ENCODE measurements around the gene VKORC1L1. TPM values are rescaled to one million over a fixed set of nuclear protein-coding genes. Genes with fewer than 3 reads are reported as not detected.
"Not testable (repeated sequence)": the region's sequence is repeated elsewhere in the genome, so short reads cannot be mapped to it uniquely, and the experiment has no call there.

VKORC1L1 gene
- total RNA-seq, 1 donor from 2014 or later = 27.4 TPM

- peak overlapping the region; percentile 94 for H3K27ac Mint-ChIP-seq
- peaks cover 29% of the 10 kb centered on the region for H3K36me3 Mint-ChIP-seq (ENCODE audit: low read depth)
Measured at GRCh38 chr7:65979583-65980477, 107.0 kb downstream of the VKORC1L1 start.

DNA sequence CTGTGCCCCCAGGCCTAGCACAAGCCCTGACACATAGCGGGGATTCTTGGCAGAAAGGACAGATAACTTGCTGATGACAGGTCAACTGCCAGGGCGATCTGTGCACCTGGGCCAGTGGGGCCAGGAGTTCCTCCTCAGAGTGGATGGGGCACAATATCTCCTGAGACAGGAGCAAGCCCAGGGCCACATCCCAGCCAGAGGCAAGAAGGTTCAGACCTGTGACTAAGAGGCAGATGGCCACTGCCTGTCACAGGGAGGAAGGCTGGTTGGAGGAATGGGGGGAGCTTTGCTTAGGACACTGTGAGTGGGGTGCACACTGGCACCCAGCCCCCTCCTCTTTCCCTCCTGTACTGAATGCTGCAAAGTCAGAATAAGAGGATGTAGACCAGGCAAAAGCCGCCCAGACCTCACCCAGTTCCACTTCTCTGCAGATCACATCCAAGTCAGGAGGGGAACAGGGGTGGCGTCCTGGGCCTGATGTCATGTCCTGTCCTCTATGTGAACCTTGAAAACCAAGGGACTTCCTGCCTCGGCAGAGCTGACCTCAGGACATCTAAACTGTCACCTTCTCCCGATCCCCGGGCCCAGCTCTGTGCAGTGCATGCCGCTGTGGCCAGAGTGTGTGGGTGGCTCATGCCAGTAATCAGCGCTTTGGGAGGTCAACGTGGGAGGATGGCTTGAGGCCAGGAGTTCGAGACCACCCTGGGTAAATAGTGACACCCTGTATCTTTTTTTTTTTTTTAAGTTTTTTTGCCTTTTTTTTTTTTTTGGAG lies 107.8 kb downstream of the VKORC1L1 start:
- intact Hi-C loops (cut with micrococcal nuclease) = loop anchor here (2.0 to 10.0 kb wide), 4 partner anchors 94 to 608 kb away; partner anchors contain the start of genes ASL, VKORC1L1 and ZNF92
- no peaks in the 10 kb centered on the region for H3K9me3 Mint-ChIP-seq
- peaks cover 7% of the 10 kb centered on the region for H3K4me1 Mint-ChIP-seq (ENCODE audit: low read depth)
- peak overlapping the region; percentile 94 for H3K27ac Mint-ChIP-seq
- no peaks in the 10 kb centered on the region for H3K27me3 Mint-ChIP-seq (ENCODE audit: low read depth)
- peak; percentile 65 for DNase-seq (ENCODE audit: low spot score)
- H3K36me3 Mint-ChIP-seq (ENCODE audit: low read depth) = peaks cover 29% of the 10 kb centered on the region
- peak overlapping the region; percentile 86 for H3K4me3 Mint-ChIP-seq (ENCODE audit: low read depth)

More at GRCh38 chr7:65979583-65980477, 107.0 kb downstream of the VKORC1L1 start:
- H3K9me3 Mint-ChIP-seq = no peaks in the 10 kb centered on the region
- peaks cover 7% of the 10 kb centered on the region for H3K4me1 Mint-ChIP-seq (ENCODE audit: low read depth)
- peak overlapping the region; percentile 86 for H3K4me3 Mint-ChIP-seq (ENCODE audit: low read depth)
- H3K27me3 Mint-ChIP-seq (ENCODE audit: low read depth) = no peaks in the 10 kb centered on the region
- DNase-seq (ENCODE audit: low spot score) = no peak
- intact Hi-C loops (cut with micrococcal nuclease) = loop anchor here (2.0 to 10.0 kb wide), 4 partner anchors 95 to 608 kb away; partner anchors contain the start of genes ASL, VKORC1L1 and ZNF92

DNA sequence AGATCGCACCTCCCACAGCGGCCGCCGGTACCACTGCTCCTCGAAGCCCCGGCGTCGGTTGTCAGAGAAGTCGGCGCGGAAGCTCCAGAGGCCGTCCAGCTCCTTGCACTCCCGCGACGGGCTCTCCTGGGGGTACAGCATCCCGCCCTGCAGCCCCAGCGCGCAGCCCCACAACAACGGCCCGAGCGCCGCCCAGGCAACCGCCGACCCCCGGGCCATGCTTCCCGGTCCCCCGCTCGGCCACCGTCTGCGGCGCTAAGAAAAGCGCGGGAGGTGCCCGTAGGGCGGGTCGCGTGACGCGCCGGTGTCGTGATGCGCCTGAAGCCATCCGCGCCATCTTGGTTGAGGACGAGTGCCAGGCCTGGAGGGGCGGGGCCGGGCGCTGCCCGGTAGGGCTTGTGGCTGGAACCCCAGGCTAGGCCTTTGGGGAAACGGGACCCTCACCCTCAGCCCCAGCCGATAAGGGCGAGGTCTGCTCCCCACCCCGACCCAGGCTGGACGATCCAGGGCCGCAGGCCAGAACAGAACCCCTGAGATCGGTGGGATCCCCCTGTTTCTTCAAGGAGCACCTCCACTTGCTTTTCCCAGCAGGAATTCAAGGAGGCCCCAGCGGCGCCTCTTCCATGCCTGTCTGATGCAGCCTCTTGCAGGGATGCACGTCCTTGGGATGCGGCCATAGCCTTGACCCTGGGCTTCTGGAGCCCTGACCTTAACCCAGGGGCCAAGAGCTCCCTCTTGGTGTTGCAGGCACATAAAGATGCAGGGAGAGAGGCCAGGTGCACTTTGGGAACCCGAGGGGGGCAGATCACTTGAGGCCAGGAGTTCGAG lies 109.3 kb downstream of the VKORC1L1 start, which contains the start of gene GUSB:
Gene GUSB (minus strand): TSS at position 249 of the 828 bp plus-strand sequence. CDS start 30 bp downstream, at position 219.
- peaks cover 17% of the 10 kb centered on the region for H3K36me3 Mint-ChIP-seq (ENCODE audit: low read depth)
- no peaks in the 10 kb centered on the region for H3K27me3 Mint-ChIP-seq (ENCODE audit: low read depth)
- H3K4me1 Mint-ChIP-seq (ENCODE audit: low read depth) = peaks cover 7% of the 10 kb centered on the region
- H3K27ac Mint-ChIP-seq = peak within 1 kb of the TSS; percentile 94
- H3K9me3 Mint-ChIP-seq = no peaks in the 10 kb centered on the region
- peak within 1 kb of the TSS; percentile 86 for H3K4me3 Mint-ChIP-seq (ENCODE audit: low read depth)
- DNase-seq (ENCODE audit: low spot score) = peak; percentile 86
- intact Hi-C loops (cut with micrococcal nuclease) = loop anchor here (2.0 to 10.0 kb wide), 4 partner anchors 93 to 610 kb away; partner anchors contain the start of genes ASL, VKORC1L1 and ZNF92

DNA sequence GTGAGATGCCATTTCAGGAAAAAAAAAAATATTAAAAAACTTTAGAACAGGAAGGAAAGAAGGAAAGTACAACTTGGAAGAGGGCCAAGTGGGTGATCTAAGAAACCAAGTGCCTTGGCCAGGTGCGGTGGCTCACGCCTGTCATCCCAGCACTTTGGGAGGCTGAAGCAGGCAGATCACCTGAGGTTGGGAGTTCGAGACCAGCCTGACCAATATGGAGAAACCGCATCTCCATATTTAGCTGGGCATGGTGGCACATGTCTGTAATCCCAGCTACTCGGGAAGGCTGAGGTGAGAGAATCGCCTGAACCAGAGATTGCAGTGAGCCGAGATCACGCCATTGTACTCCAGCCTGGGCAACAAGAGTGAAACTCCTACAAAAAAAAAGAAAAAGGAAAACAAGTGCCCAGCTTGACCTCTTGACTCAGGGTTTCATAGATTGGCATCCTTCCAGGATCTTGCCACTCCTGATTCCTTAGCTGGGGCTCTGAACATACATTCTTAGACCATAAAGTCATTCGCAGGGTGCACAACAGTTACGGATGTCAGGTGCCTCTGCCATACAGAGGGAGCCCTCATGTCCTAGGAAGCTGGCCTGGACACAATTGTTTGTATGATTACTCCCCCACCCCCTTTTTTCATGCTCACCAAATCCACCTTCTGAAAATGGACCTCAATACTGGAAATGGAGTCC lies 111.2 kb downstream of the VKORC1L1 start:
- H3K27ac Mint-ChIP-seq = no peak overlapping the region
- DNase-seq (ENCODE audit: low spot score) = no peak
- H3K4me1 Mint-ChIP-seq (ENCODE audit: low read depth) = peaks cover 7% of the 10 kb centered on the region
- H3K4me3 Mint-ChIP-seq (ENCODE audit: low read depth) = no peak overlapping the region
- peaks cover 13% of the 10 kb centered on the region for H3K36me3 Mint-ChIP-seq (ENCODE audit: low read depth)
- intact Hi-C loops (cut with micrococcal nuclease) = loop anchor here (5.0 to 10.0 kb wide), 2 partner anchors 91 to 612 kb away; partner anchors contain the start of genes ASL and ZNF92
- no peaks in the 10 kb centered on the region for H3K9me3 Mint-ChIP-seq
- no peaks in the 10 kb centered on the region for H3K27me3 Mint-ChIP-seq (ENCODE audit: low read depth)

- intact Hi-C loops (cut with micrococcal nuclease) = loop anchor here (10.0 kb wide), 1 partner anchor 87 kb away; the partner anchor contains the start of gene ASL
Measured at GRCh38 chr7:65988084-65988483, 115.2 kb downstream of the VKORC1L1 start.

DNA sequence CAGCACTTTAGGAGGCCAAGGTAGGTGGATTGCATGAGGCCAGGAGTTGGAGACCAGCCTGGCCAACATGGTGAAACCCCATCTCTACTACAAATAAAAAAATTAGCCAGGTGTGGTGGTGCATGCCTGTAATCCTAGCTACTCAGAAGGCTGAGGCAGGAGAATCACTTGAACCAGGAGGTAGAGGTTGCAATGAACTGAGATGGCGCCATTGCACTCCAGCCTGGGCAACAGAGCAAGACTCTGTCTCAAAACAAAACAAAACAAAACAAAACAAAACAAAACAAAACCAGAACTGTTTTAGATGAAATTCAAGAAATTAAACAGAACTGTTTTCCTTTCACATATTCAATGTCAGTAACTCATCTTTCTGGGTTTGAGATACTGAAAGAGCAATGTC lies 115.6 kb downstream of the VKORC1L1 start:
- intact Hi-C loops (cut with micrococcal nuclease) = loop anchor here (10.0 kb wide), 1 partner anchor 86 kb away; the partner anchor contains the start of gene ASL
- not testable (repeated sequence) for H3K4me3 Mint-ChIP-seq (ENCODE audit: low read depth); H3K27ac Mint-ChIP-seq; H3K36me3 Mint-ChIP-seq (ENCODE audit: low read depth); H3K9me3 Mint-ChIP-seq; H3K27me3 Mint-ChIP-seq (ENCODE audit: low read depth); H3K4me1 Mint-ChIP-seq (ENCODE audit: low read depth); DNase-seq (ENCODE audit: low spot score)

More at GRCh38 chr7:65988084-65988483, 115.2 kb downstream of the VKORC1L1 start:
- Mint-ChIP-seq H3K27ac (no peak overlapping the region), H3K4me3 (ENCODE audit: low read depth) (no peak overlapping the region), H3K27me3 (ENCODE audit: low read depth) (no peaks in the 10 kb centered on the region), H3K9me3 (no peaks in the 10 kb centered on the region), H3K4me1 (ENCODE audit: low read depth) (no peaks in the 10 kb centered on the region), H3K36me3 (ENCODE audit: low read depth) (no peaks in the 10 kb centered on the region)
- DNase-seq (ENCODE audit: low spot score) = no peak

DNA sequence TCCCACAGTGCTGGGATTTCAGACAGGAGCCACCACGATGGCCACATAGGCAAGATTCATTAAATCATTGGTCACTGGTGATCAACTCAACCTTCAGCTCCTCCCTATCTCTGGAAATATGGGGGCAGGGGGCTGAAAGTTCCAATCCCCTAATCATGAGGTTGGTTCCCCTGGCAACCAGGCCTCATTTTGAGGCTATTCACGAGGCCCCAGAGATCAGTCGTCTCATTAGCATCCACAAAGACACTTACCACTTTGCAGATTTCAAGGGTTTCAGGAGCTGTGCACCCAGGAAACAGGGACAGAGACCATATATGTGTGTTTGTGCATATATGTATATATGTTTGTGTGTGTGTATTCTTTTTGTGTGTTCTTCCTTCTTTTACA lies 116.8 kb downstream of the VKORC1L1 start:
- DNase-seq (ENCODE audit: low spot score) = no peak
- Mint-ChIP-seq H3K4me3 (ENCODE audit: low read depth) (no peak overlapping the region), H3K4me1 (ENCODE audit: low read depth) (no peaks in the 10 kb centered on the region), H3K27me3 (ENCODE audit: low read depth) (no peaks in the 10 kb centered on the region), H3K27ac (no peak overlapping the region), H3K36me3 (ENCODE audit: low read depth) (no peaks in the 10 kb centered on the region), H3K9me3 (no peaks in the 10 kb centered on the region)
- intact Hi-C loops (cut with micrococcal nuclease) = loop anchor here (10.0 kb wide), 1 partner anchor 85 kb away; the partner anchor contains the start of gene ASL

DNA sequence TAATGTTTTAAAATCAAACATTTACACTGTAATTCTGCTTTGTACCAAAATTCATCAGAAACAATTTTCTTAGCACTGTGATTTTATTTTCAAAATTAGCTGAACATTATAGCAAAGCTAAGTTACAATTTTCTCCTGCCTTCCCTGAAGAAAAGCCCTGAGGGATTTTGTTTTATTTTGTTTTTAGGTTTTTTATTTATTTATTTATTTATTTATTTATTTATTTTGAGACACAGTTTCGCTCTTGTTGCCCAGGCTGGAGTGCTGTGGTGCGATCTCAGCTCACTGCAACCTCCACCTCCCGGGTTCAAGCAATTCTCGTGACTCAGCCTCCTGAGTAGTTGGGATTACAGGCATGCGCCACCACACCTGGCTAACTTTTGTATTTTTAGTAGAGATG lies 119.0 kb downstream of the VKORC1L1 start:
- intact Hi-C loops (cut with micrococcal nuclease); H3K27ac Mint-ChIP-seq; H3K4me1 Mint-ChIP-seq (ENCODE audit: low read depth); H3K36me3 Mint-ChIP-seq (ENCODE audit: low read depth); H3K27me3 Mint-ChIP-seq (ENCODE audit: low read depth); H3K9me3 Mint-ChIP-seq; H3K4me3 Mint-ChIP-seq (ENCODE audit: low read depth); DNase-seq (ENCODE audit: low spot score): not testable (repeated sequence)

DNA sequence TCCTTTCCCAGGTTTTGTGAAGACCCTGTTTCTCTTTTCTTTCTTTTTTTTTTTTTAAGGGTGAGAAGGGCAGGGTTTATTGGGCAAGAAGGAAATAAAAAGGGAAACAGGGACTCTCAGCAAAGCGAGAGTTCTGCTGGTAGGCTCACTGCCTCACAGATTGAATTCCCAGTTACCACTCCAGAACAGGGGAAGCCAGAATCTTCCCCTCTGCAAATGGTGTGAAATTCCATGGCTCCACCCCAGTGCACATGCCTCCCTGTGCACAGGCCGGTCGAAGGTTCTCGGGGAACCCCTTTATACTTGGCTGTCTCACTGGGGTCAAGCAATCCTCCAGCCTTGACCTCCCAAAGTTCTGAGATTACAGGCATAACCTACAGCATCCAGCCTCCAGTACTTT lies 119.7 kb downstream of the VKORC1L1 start:
- DNase-seq (ENCODE audit: low spot score) = no peak
- Mint-ChIP-seq H3K4me1 (ENCODE audit: low read depth) (no peaks in the 10 kb centered on the region), H3K27me3 (ENCODE audit: low read depth) (no peaks in the 10 kb centered on the region), H3K27ac (no peak overlapping the region), H3K9me3 (no peaks in the 10 kb centered on the region), H3K36me3 (ENCODE audit: low read depth) (no peaks in the 10 kb centered on the region), H3K4me3 (ENCODE audit: low read depth) (no peak overlapping the region)
- intact Hi-C loops (cut with micrococcal nuclease) = no loop called here

DNA sequence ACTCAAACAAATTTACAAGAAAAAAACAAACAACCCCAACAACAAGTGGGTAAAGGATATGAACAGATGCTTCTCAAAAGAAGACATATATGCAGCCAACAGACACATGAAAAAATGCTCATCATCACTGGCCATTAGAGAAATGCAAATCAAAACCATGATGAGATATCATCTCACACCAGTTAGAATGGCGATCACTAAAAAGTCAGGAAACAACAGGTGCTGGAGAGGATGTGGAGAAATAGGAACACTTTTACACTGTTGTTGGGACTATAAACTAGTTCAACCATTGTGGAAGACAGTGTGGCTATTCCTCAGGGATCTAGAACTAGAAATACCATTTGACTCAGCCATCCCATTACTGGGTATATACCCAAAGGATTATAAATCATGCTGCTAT lies 122.1 kb downstream of the VKORC1L1 start:
- DNase-seq (ENCODE audit: low spot score); intact Hi-C loops (cut with micrococcal nuclease); H3K27me3 Mint-ChIP-seq (ENCODE audit: low read depth); H3K4me1 Mint-ChIP-seq (ENCODE audit: low read depth); H3K36me3 Mint-ChIP-seq (ENCODE audit: low read depth); H3K27ac Mint-ChIP-seq; H3K4me3 Mint-ChIP-seq (ENCODE audit: low read depth); H3K9me3 Mint-ChIP-seq: not testable (repeated sequence)

- H3K36me3 Mint-ChIP-seq (ENCODE audit: low read depth); H3K9me3 Mint-ChIP-seq; H3K4me3 Mint-ChIP-seq (ENCODE audit: low read depth); DNase-seq (ENCODE audit: low spot score); intact Hi-C loops (cut with micrococcal nuclease); H3K27ac Mint-ChIP-seq; H3K27me3 Mint-ChIP-seq (ENCODE audit: low read depth); H3K4me1 Mint-ChIP-seq (ENCODE audit: low read depth): not testable (repeated sequence)
Measured at GRCh38 chr7:66000823-66001417, 128.0 kb downstream of the VKORC1L1 start.

All from activated T-helper 2 cell treated with anti-CD3 and anti-CD28 coated beads, Interferon-gamma antibody, Interleukin-2, Interleukin-4, amounts not matched to agents 10 μg/mL and 5 μg/mL and 100 μg/mL, durations not matched to agents 14 hours and 24 hours and 36 hours (primary cell).